ENCODE results near the gene POTEG. TPM values are rescaled to one million over a fixed set of nuclear protein-coding genes. Genes with fewer than 3 reads are reported as not detected.
"Not testable (repeated sequence)": the region's sequence is repeated elsewhere in the genome, so short reads cannot be mapped to it uniquely, and the experiment has no call there.

POTEG gene
- total RNA-seq, 4 donors from 2014 or later: not detected

GRCh38 chr14:19394727-19395126, 39.4 kb downstream of the POTEG start:
- H3K27me3 ChIP-seq; intact Hi-C loops (cut with DNase I); H3K4me3 ChIP-seq; H3K27ac ChIP-seq; H3K36me3 ChIP-seq; DNase-seq; H3K9me3 ChIP-seq; H3K4me1 ChIP-seq: not testable (repeated sequence)
- no CpG with 5 or more reads among the region's 12 CpGs for WGBS, 2 donors

GRCh38 chr14:19390230-19390629, 43.9 kb downstream of the POTEG start:
- intact Hi-C loops (cut with DNase I); H3K4me1 ChIP-seq; H3K36me3 ChIP-seq; H3K27me3 ChIP-seq; H3K4me3 ChIP-seq; H3K27ac ChIP-seq; DNase-seq; H3K9me3 ChIP-seq: not testable (repeated sequence)
- WGBS, 2 donors: 76% methylated on average over 7 of the region's 10 CpGs; no CpG with 5 or more reads in 1 of the 2 donors

DNA sequence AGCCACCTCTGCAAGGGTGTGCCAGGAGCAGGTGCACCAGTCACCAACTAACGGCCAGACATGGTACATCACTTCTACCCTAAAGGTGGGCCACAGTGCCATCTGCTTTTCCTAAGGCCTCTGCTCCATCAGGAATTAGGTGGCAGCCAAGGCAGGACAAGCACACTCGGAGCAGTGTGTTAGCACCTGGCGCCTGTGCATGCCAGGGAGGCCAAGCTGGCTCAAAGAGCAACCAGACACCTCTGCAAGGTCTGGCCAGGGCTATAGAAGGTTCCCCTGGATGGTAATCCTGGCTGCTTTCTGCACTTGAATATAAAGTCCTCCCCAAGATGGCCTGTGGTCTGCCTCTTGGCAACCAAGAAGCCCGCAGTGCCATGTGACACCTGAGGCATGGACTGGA, 45.4 kb downstream of the POTEG start:
- H3K4me3 ChIP-seq; H3K9me3 ChIP-seq; intact Hi-C loops (cut with DNase I); H3K27ac ChIP-seq; H3K27me3 ChIP-seq; H3K36me3 ChIP-seq; DNase-seq; H3K4me1 ChIP-seq: not testable (repeated sequence)
- no CpG with 5 or more reads among the region's 4 CpGs for WGBS, 2 donors

- H3K27ac ChIP-seq; H3K4me1 ChIP-seq; H3K36me3 ChIP-seq; DNase-seq; H3K27me3 ChIP-seq; intact Hi-C loops (cut with DNase I); H3K4me3 ChIP-seq; H3K9me3 ChIP-seq: not testable (repeated sequence)
- WGBS, 2 donors: no CpG with 5 or more reads among the region's 9 CpGs
These were observed 47.1 kb downstream of the POTEG start for GRCh38 chr14:19386996-19387395.

- intact Hi-C loops (cut with DNase I); H3K27ac ChIP-seq; H3K4me1 ChIP-seq; H3K36me3 ChIP-seq; H3K9me3 ChIP-seq; H3K27me3 ChIP-seq; H3K4me3 ChIP-seq; DNase-seq: not testable (repeated sequence)
- no CpG with 5 or more reads among the region's 7 CpGs for WGBS, 2 donors
These were observed 47.8 kb downstream of the POTEG start for GRCh38 chr14:19386309-19386708.

DNA sequence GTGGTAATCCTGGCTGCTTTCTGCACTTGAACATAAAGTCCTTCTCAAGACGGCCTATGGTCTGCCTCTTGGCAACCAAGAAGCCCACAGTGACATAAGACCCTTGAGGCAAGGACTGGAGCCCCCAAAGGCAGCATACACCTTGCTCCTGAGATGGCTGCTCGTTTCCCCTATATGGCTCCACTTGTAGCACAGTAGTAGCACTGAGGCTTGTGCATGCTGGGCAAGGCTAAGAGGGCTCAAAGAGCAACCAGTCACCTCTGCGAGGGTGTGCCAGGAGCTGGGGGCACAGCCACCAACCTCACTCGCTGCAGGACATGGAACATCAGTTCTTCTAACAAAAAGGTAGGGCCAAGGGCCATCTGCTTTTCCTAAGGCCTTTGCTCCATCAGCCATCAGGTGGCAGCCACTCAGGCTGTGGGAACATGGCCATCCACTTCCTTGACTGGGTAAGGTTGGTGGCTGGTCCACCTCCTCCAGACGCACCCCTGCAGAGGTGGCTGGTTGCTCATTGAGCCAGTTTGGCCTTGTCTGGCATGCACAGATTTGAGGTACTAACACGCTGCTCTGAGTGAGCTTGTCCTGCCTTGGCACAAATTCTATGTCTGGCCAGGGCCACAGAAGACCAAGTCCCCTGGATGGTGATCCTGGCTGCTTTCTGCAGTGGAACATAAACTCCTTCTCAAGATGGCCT, 49.9 kb downstream of the POTEG start:
- WGBS, 2 donors: no CpG with 5 or more reads among the region's 6 CpGs
- intact Hi-C loops (cut with DNase I): not testable (repeated sequence)

GRCh38 chr14:19383008-19383584, 51.0 kb downstream of the POTEG start:
- H3K27me3 ChIP-seq; intact Hi-C loops (cut with DNase I); H3K27ac ChIP-seq; DNase-seq; H3K4me3 ChIP-seq; H3K4me1 ChIP-seq; H3K9me3 ChIP-seq; H3K36me3 ChIP-seq: not testable (repeated sequence)
- WGBS, 2 donors: no CpG with 5 or more reads among the region's 6 CpGs

More for the DNA sequence above, 49.9 kb downstream of the POTEG start:
- DNase-seq, H3K36me3 ChIP-seq, H3K27me3 ChIP-seq, H3K4me3 ChIP-seq, H3K9me3 ChIP-seq, H3K4me1 ChIP-seq, H3K27ac ChIP-seq: not testable (repeated sequence)

- intact Hi-C loops (cut with DNase I): not testable (repeated sequence)
These were observed 54.0 kb downstream of the POTEG start for GRCh38 chr14:19380137-19380536.

DNA sequence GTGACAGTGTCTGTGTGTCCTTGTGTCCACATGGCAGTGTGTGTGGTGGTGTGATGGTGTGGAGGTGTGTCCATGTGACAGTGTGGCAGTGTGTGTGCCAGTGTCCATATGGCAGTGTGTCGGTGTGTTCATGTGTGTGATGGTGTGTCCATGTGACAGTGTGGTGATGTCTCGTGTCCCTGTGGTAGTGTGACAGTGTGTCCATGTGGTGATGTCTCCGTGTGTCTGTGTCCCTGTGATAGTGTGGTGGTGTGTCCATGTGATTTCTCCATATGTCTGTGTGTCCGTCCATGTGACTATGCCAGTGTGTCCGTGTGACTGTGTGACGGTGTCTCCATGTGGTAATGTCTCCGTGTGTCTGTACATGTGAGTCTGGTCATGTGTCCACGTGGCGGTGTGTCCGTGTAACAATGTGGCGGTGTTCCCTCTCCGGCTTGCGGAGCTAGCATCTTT, 59.7 kb downstream of the POTEG start:
- H3K4me3 ChIP-seq; H3K27me3 ChIP-seq; H3K27ac ChIP-seq; H3K4me1 ChIP-seq; DNase-seq; H3K9me3 ChIP-seq; H3K36me3 ChIP-seq; intact Hi-C loops (cut with DNase I): not testable (repeated sequence)
- WGBS, 2 donors: 63 to 80% methylated on average over 3 to 6 of the region's 13 CpGs

More at GRCh38 chr14:19380137-19380536, 54.0 kb downstream of the POTEG start:
- 25% methylated on average over 1 of the region's 1 CpG; no CpG with 5 or more reads in 1 of the 2 donors for WGBS, 2 donors
- not testable (repeated sequence) for H3K4me1 ChIP-seq, H3K4me3 ChIP-seq, H3K27me3 ChIP-seq, H3K27ac ChIP-seq, H3K9me3 ChIP-seq, DNase-seq, H3K36me3 ChIP-seq

GRCh38 chr14:19372813-19373500, 61.2 kb downstream of the POTEG start:
- H3K4me1 ChIP-seq; DNase-seq; H3K27me3 ChIP-seq; H3K27ac ChIP-seq; H3K4me3 ChIP-seq; H3K9me3 ChIP-seq; H3K36me3 ChIP-seq; intact Hi-C loops (cut with DNase I): not testable (repeated sequence)
- whole genome bisulfite sequencing, 2 donors: 80 to 90% methylated on average over 8 to 14 of the region's 49 CpGs

DNA sequence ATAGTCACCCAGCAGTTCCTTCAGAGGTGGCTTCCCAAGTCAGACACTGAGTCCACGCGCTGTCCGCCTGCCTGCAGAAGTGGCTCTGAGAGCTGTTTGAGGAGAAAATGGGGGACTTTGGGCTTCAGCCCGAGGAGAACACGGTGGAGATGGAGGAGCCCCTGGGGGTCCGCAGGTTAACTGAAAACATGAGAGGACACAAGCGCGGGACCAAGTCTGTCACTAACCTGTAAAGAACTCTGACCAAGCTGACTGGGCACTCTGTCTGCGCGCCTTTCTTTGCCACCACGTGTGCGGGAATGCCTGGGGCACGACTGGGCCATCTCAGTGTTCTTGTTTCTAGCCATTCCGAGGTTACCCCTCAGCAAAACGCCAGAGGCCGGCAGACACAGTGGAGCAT, 62.4 kb downstream of the POTEG start:
- intact Hi-C loops (cut with DNase I); H3K4me3 ChIP-seq; H3K27ac ChIP-seq; H3K27me3 ChIP-seq; DNase-seq; H3K9me3 ChIP-seq; H3K36me3 ChIP-seq; H3K4me1 ChIP-seq: not testable (repeated sequence)
- WGBS, 2 donors: no CpG with 5 or more reads among the region's 16 CpGs

- intact Hi-C loops (cut with DNase I); H3K9me3 ChIP-seq; H3K36me3 ChIP-seq; H3K4me1 ChIP-seq; H3K4me3 ChIP-seq; DNase-seq; H3K27me3 ChIP-seq; H3K27ac ChIP-seq: not testable (repeated sequence)
- WGBS, 2 donors: no CpG with 5 or more reads among the region's 16 CpGs
These were observed 71.3 kb downstream of the POTEG start for GRCh38 chr14:19362803-19363202.

DNA sequence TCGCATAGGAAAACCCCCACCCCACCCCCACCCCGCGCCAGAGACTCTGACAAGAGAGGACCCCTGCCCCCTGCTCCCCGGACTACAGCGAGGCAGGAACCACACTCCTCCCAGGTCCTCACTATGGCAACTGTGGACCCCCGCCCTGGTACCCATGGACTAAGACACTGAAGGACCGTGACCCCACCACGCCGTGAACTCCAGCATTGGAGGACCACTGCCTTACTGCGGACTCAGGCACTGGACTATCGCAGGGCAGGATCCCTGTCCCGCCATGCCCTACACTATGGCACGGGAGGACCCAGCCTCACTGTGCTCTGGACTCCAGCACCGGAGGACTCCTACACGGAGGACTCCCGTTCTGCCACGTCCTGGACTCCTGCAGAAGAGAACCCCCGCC, 71.8 kb downstream of the POTEG start:
- not testable (repeated sequence) for DNase-seq

More for the DNA sequence above, 71.8 kb downstream of the POTEG start:
- WGBS, 2 donors: no CpG with 5 or more reads among the region's 18 CpGs
- H3K27ac ChIP-seq; H3K9me3 ChIP-seq; H3K4me3 ChIP-seq; intact Hi-C loops (cut with DNase I); H3K4me1 ChIP-seq; H3K27me3 ChIP-seq; H3K36me3 ChIP-seq: not testable (repeated sequence)

All from esophagus squamous epithelium (tissue), 5 donors.